Mucosa of descending colon (tissue), 3 donors: ENCODE results near the gene TTC39B. TPM values are rescaled to one million over a fixed set of nuclear protein-coding genes. Genes with fewer than 3 reads are reported as not detected.

Source experiments
- ATAC-seq: fragments of 200-7000 bp; cut with Tn5 transposase; one replicate; pipeline ENCODE4 v1.9.1; 2020; ENCODE audit warnings: mild to moderate bottlenecking, moderate library complexity
- DNase-seq, 3 donors: peaks; one replicate each; pipeline ENCODE4 v3.0.0-alpha.2; 2020
- H3K36me3 ChIP-seq: fragments of 200-600 bp; one replicate; pipeline ENCODE4 v1.8.0; 2021; ENCODE audit warnings: low read depth, mild to moderate bottlenecking
- H3K4me1 ChIP-seq: fragments of 200-600 bp; one replicate; pipeline ENCODE4 v1.8.0; 2021; ENCODE audit warnings: low read depth, mild to moderate bottlenecking
- H3K4me3 ChIP-seq: fragments of 200-600 bp; one replicate; pipeline ENCODE4 v1.8.0; 2021; ENCODE audit warnings: mild to moderate bottlenecking
- H3K9me3 ChIP-seq: fragments of 200-600 bp; one replicate; pipeline ENCODE4 v1.8.0; 2021; ENCODE audit warnings: mild to moderate bottlenecking
- intact Hi-C, 2 donors: fragments of 100-400 bp; cut with DNase I in 1 of 2; cut with micrococcal nuclease in 1 of 2; formaldehyde crosslinking; loops; one replicate each; pipeline versions ENCODE4 v1.11.0 to v1.11.1; 2022; cut with DNase I, micrococcal nuclease
- long read RNA-seq, 2 donors: library from polyadenylated mRNA; unstranded; transcript quantifications; one replicate each; pipeline ENCODE4 v2.0.0, GENCODE V29; 2019 to 2021
- total RNA-seq, 3 donors: library from RNA; stranded (reverse); fragmentation: NEBNext Ultra II Directional in 2 of 3; extraction: Animal tissue kit (Norgen Biotek cat#: 25700) in 2 of 3; gene quantifications; one replicate each; pipeline versions ENCODE4 v1.2.1 to v1.2.4, GENCODE V29; 2021 to 2023
- TF ChIP-seq, protein P1 (sequence below): fragments of 200-600 bp; IDR thresholded peaks from one replicate; pipeline ENCODE4 v1.8.0; 2022; ENCODE audit warnings: antibody characterized with exemption, mild to moderate bottlenecking
- donor health status: DM: no; HTN: no; CAD: no; lungs with moderate emphysema.
- donor health status: DM: no; HTN: no; CAD: no.
- donor health status: DM: no; HTN: yes; CAD: no.

TTC39B gene
- total RNA-seq = 10 to 100 TPM; 36.9 to 48.0 (median 43.8) TPM
- long read RNA-seq, donor 1, full-length matches to known transcripts = 10 of 28 reads
- long read RNA-seq, donor 1, partial matches to known transcripts = 5 of 28 reads
- long read RNA-seq, donor 1, other reads (novel, unspliced or antisense) = 13 of 28 reads
- long read RNA-seq, donor 2, full-length matches to known transcripts = 7 of 18 reads
- long read RNA-seq, donor 2, partial matches to known transcripts = 2 of 18 reads
- long read RNA-seq, donor 2, other reads (novel, unspliced or antisense) = 9 of 18 reads

DNA sequence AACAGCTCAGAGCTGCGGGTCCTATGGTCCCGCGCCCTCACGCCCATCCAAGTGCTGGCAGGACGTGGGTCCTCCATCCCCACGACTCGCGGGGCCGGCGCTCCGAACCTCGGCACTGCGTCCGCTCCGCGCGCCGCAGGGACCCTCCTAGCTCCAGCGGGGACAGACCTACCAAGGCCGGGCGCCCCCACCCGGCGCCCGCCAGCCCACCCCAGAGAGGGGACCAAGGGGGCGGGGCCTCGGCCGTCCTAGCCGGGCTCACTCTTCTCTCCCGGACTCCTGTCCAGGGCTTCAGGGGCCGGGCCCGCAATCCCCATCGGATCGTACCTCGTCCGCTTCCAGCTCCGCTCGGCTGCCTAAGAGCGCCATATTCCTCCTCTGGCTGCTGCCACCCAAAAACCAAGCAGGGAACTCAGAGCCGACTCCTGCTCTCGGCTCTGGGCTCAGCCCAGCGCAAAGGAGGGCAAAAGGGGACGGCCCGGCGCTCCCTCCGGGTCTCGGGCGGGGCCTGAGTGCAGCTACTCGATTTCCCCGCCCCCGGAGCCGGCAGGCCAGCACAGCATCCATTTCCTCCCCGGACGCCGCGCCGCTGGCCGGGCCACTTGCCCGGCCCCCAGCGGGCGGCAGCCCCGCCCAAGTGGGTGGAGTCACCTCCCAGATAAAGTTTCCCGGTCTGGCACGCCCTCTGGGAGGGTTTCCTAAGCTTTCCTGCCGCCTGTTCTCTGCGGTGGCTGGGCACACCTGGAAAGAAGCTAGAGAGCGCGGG lies at the start of gene TTC39B:
TSS of gene TTC39B (minus strand) at position 460 of the 766 bp plus-strand sequence. CDS start at position 369, 91 bp downstream.
- DNase-seq (peak; percentile 97 to 98 (median 97)), ATAC-seq (peak; percentile 94)
- no peaks in the 10 kb centered on the region for H3K9me3 ChIP-seq
- peaks cover 8% of the 10 kb centered on the region for H3K4me1 ChIP-seq
- TF ChIP-seq, protein P1, sequence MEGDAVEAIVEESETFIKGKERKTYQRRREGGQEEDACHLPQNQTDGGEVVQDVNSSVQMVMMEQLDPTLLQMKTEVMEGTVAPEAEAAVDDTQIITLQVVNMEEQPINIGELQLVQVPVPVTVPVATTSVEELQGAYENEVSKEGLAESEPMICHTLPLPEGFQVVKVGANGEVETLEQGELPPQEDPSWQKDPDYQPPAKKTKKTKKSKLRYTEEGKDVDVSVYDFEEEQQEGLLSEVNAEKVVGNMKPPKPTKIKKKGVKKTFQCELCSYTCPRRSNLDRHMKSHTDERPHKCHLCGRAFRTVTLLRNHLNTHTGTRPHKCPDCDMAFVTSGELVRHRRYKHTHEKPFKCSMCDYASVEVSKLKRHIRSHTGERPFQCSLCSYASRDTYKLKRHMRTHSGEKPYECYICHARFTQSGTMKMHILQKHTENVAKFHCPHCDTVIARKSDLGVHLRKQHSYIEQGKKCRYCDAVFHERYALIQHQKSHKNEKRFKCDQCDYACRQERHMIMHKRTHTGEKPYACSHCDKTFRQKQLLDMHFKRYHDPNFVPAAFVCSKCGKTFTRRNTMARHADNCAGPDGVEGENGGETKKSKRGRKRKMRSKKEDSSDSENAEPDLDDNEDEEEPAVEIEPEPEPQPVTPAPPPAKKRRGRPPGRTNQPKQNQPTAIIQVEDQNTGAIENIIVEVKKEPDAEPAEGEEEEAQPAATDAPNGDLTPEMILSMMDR = no peak
- peak within 1 kb of the TSS; percentile 84 for H3K4me3 ChIP-seq
- intact Hi-C loops = loop anchor here in 1 of 2 donors (10.0 kb wide), 1 partner anchor 118 kb away; the partner anchor contains the start of gene SNAPC3
- H3K36me3 ChIP-seq = no peaks in the 10 kb centered on the region

- H3K4me1 ChIP-seq = peaks cover 9% of the 10 kb centered on the region
- no peaks in the 10 kb centered on the region for H3K36me3 ChIP-seq
- H3K9me3 ChIP-seq = no peaks in the 10 kb centered on the region
- intact Hi-C loops = loop anchor here in 1 of 2 donors (10.0 kb wide), 1 partner anchor 81 kb away; no protein-coding TSS in a partner anchor
- no peak for ATAC-seq
- TF ChIP-seq, protein P1 = no peak
- no peak for DNase-seq
- H3K4me3 ChIP-seq = no peak overlapping the region
These were observed 48.7 kb upstream of the TTC39B start for GRCh38 chr9:15355669-15356068.

DNA sequence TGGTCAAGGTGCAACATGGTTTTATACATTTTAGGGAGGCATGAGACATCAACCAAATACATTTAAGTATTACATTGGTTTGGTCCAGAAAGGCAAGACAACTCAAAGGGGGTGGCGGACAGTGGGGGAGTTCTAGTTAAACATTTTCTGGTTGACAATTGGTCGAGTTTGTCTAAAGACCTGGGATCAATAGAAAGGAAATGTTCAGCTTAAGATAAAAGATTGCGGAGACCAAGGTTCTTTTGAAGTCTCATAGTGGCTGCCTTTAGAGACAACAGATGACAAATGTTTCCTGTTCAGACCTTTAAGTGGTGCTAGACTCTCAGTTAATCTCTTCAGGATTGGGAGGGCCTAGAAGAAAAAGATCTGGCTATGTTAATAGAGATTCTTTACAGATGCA lies 47.7 kb upstream of the TTC39B start:
- TF ChIP-seq, protein P1 = no peak
- ATAC-seq = no peak

DNA sequence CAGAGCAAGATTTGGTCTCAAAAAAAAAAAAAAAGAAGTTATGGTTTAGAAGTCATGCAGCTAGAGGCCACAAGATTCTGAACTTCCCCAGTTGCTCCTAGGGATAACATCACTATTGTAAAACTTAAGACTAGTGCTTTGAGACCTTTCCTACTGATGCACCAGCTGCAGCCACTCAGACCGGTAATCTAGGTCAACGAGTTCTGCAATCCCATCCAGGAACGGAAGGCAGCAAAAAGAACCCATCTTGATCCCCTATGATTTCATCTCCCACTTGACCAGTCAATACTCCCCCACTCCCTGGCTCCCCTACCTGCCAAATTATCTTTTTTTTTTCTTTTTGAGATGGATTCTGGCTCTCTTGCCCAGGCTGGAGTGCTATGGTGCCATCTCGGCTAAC lies 46.9 kb upstream of the TTC39B start:
- Histone ChIP-seq H3K36me3 (no peaks in the 10 kb centered on the region), H3K4me3 (no peak overlapping the region), H3K9me3 (no peaks in the 10 kb centered on the region), H3K4me1 (peaks cover 15% of the 10 kb centered on the region)
- no peak for ATAC-seq
- intact Hi-C loops = loop anchor here in 1 of 2 donors (10.0 kb wide), 1 partner anchor 79 kb away; no protein-coding TSS in a partner anchor
- no peak for DNase-seq
- TF ChIP-seq, protein P1 = no peak

More for the DNA sequence above, 47.7 kb upstream of the TTC39B start:
- no peak for DNase-seq
- no peak overlapping the region for H3K4me3 ChIP-seq
- no peaks in the 10 kb centered on the region for H3K9me3 ChIP-seq
- H3K36me3 ChIP-seq = no peaks in the 10 kb centered on the region
- intact Hi-C loops = loop anchor here in 1 of 2 donors (10.0 kb wide), 1 partner anchor 80 kb away; no protein-coding TSS in a partner anchor
- H3K4me1 ChIP-seq = peaks cover 15% of the 10 kb centered on the region

GRCh38 chr9:15352306-15352705 lies 45.3 kb upstream of the TTC39B start:
- intact Hi-C loops = loop anchor here in 1 of 2 donors (10.0 kb wide), 1 partner anchor 78 kb away; no protein-coding TSS in a partner anchor
- TF ChIP-seq, protein P1 = no peak
- Histone ChIP-seq H3K36me3 (no peaks in the 10 kb centered on the region), H3K4me1 (peaks cover 13% of the 10 kb centered on the region), H3K9me3 (no peaks in the 10 kb centered on the region), H3K4me3 (no peak overlapping the region)
- ATAC-seq (no peak), DNase-seq (no peak)
